GM23338 (cell line): ENCODE measurements around the gene MADCAM1. TPM values are rescaled to one million over a fixed set of nuclear protein-coding genes. Genes with fewer than 3 reads are reported as not detected.

ENCODE experiments used
- ATAC-seq: fragments of 200-7000 bp; cut with Tn5 transposase; 3 replicates; pipeline ENCODE4 v1.9.1; 2020
- DNase-seq: peaks from one replicate; pipeline ENCODE4 v3.0.0-alpha.2; 2015; ENCODE audit warnings: low spot score
- H2AFZ ChIP-seq: fragments of 200-600 bp; sonication (generic); 2 replicates; pipeline ENCODE4 v1.8.0; 2016; ENCODE audit warnings: antibody characterized with exemption, mild to moderate bottlenecking, moderate library complexity
- H3F3A ChIP-seq: fragments of 200-600 bp; sonication (generic); replicated peaks from 2 replicates; pipeline ENCODE4 v1.8.0; 2017; ENCODE audit warnings: antibody characterized with exemption, mixed run types, low read depth
- H3K27ac ChIP-seq: fragments of 200-600 bp; sonication (generic); 2 replicates; pipeline ENCODE4 v1.6.1; 2016; ENCODE audit warnings: low read depth
- H3K27me3 ChIP-seq: fragments of 200-600 bp; sonication (generic); 2 replicates; pipeline ENCODE4 v1.8.0; 2016; ENCODE audit warnings: mild to moderate bottlenecking, mixed run types, moderate library complexity; ENCODE audit not compliant: insufficient read depth
- H3K36me3 ChIP-seq: fragments of 200-600 bp; sonication (generic); 2 replicates; pipeline ENCODE4 v1.8.0; 2016; ENCODE audit warnings: mild to moderate bottlenecking; ENCODE audit not compliant: insufficient read depth
- H3K4me1 ChIP-seq: fragments of 200-600 bp; sonication (generic); 2 replicates; pipeline ENCODE4 v1.8.0; 2016; ENCODE audit warnings: mild to moderate bottlenecking, moderate library complexity; ENCODE audit not compliant: insufficient read depth
- H3K4me2 ChIP-seq: fragments of 200-600 bp; sonication (generic); 2 replicates; pipeline ENCODE4 v1.7.1; 2017; ENCODE audit warnings: mixed run types
- H3K4me3 ChIP-seq: fragments of 200-600 bp; sonication (generic); 2 replicates; pipeline ENCODE4 v1.6.1; 2016; ENCODE audit warnings: mixed run types
- H3K79me2 ChIP-seq: fragments of 200-600 bp; sonication (generic); replicated peaks from 2 replicates; pipeline ENCODE4 v1.8.0; 2017; ENCODE audit warnings: mild to moderate bottlenecking; ENCODE audit not compliant: insufficient read depth
- H3K9me2 ChIP-seq: fragments of 200-600 bp; sonication (generic); 2 replicates; pipeline ENCODE4 v1.8.0; 2017; ENCODE audit not compliant: insufficient read depth
- H4K20me1 ChIP-seq: fragments of 200-600 bp; sonication (generic); replicated peaks from 2 replicates; pipeline ENCODE4 v1.8.0; 2017; ENCODE audit warnings: mild to moderate bottlenecking; ENCODE audit not compliant: insufficient read depth
- H3K27ac Mint-ChIP-seq: 2 replicates; pipeline ENCODE4 v1.8.0; 2020; ENCODE audit warnings: inconsistent platforms, mild to moderate bottlenecking, moderate library complexity, mixed read lengths
- H3K27me3 Mint-ChIP-seq: 3 replicates; pipeline ENCODE4 v1.8.0; 2022; ENCODE audit warnings: low read depth, mild to moderate bottlenecking, moderate library complexity, mixed read lengths, inconsistent platforms; ENCODE audit not compliant: insufficient read depth, poor library complexity
- H3K36me3 Mint-ChIP-seq: 3 replicates; pipeline ENCODE4 v1.8.0; 2021; ENCODE audit warnings: low read depth, mild to moderate bottlenecking, inconsistent platforms, moderate library complexity, mixed read lengths
- H3K4me1 Mint-ChIP-seq: 3 replicates; pipeline ENCODE4 v1.8.0; 2020; ENCODE audit warnings: mild to moderate bottlenecking, inconsistent platforms, mixed read lengths
- H3K4me3 Mint-ChIP-seq: 3 replicates; pipeline ENCODE4 v1.8.0; 2021; ENCODE audit warnings: moderate library complexity, mild to moderate bottlenecking, inconsistent platforms, mixed read lengths
- H3K9me3 Mint-ChIP-seq: 3 replicates; pipeline ENCODE4 v1.8.0; 2020; ENCODE audit warnings: moderate library complexity, mild to moderate bottlenecking, inconsistent platforms, mixed read lengths
- CREB1 ChIP-seq: fragments of 250-450 bp; sonication (Bioruptor Pico); IDR thresholded peaks from 2 replicates; pipeline ENCODE4 v1.5.0; 2020; ENCODE audit warnings: low read depth, mild to moderate bottlenecking, moderate library complexity
- CTCF ChIP-seq, 2 experiments: fragments of 200-600 bp in 1 of 2; sonication (generic) in 1 of 2; conservative IDR thresholded peaks; 2 replicates each; pipeline versions ENCODE4 v1.5.1 to v1.6.1; 2016 to 2017; ENCODE audit warnings: antibody characterized with exemption in 2 of 2, low read depth in 2 of 2, mild to moderate bottlenecking in 2 of 2, moderate library complexity in 1 of 2
- ETS1 ChIP-seq: IDR thresholded peaks from 2 replicates; pipeline ENCODE4 v1.6.1; 2016; ENCODE audit warnings: antibody characterized with exemption
- EZH2phosphoT487 ChIP-seq: fragments of 200-600 bp; sonication (generic); IDR thresholded peaks from one replicate; pipeline ENCODE4 v1.8.1; 2018; ENCODE audit warnings: antibody characterized with exemption; ENCODE audit not compliant: unreplicated experiment
- ZNF331 ChIP-seq: fragments of 250-450 bp; sonication (Bioruptor Pico); IDR thresholded peaks from 2 replicates; pipeline ENCODE4 v1.5.0; 2020; ENCODE audit warnings: low read depth, mild to moderate bottlenecking, moderate library complexity
- ZNF462 ChIP-seq: fragments of 250-450 bp; sonication (Bioruptor Pico); IDR thresholded peaks from 2 replicates; pipeline ENCODE4 v1.5.0; 2020; ENCODE audit warnings: mild to moderate bottlenecking, moderate library complexity
- polyA plus RNA-seq: library from polyadenylated mRNA; unstranded; fragments of >200 nt; fragmentation: Nextera tagmentation; extraction: Ambion mirVana; gene quantifications from 2 replicates; pipeline ENCODE4 v1.2.1, GENCODE V29; 2016
- total RNA-seq: library from RNA; depleted of rRNA; stranded (reverse); fragments of >200 nt; shearing (Covaris generic); gene quantifications from 2 replicates; pipeline ENCODE4 v1.2.3, GENCODE V29; 2014

The MADCAM1 gene
- total and polyA plus RNA-seq, 2 experiments from 2014 or later = 2.1 to 2.5 TPM

- Mint-ChIP-seq H3K9me3 (peaks cover 20% of the 10 kb centered on the region), H3K36me3 (peaks cover 24% of the 10 kb centered on the region), H3K4me1 (peaks cover 5% of the 10 kb centered on the region), H3K27me3 (peaks cover 24% of the 10 kb centered on the region), H3K4me3 (no peak overlapping the region), H3K27ac (no peak overlapping the region)
- H4K20me1 ChIP-seq = no peaks in the 10 kb centered on the region
- no peak for TF ChIP-seq CREB1 (CRISPR knock-in tag)
- no peak for TF ChIP-seq ZNF331 (CRISPR knock-in tag)
- TF ChIP-seq CTCF (conservative IDR thresholded peaks at IDR 0.05; ENCODE audit: low read depth in 2 of 2) = peak in 1 of 2 experiments; percentile 54; a peak in 2 of 4 replicates
- TF ChIP-seq ETS1 = no peak
- TF ChIP-seq ZNF462 = no peak
- no peak for TF ChIP-seq EZH2phosphoT487
- peak overlapping the region; percentile 40; the same call in 1 of the 2 replicates for H3K4me3 ChIP-seq
- peak; percentile 92 for ATAC-seq
- H3K9me2 ChIP-seq = no peaks in the 10 kb centered on the region
- peaks cover 7% of the 10 kb centered on the region; the same call in 1 of the 2 replicates for H3F3A ChIP-seq
- H3K4me2 ChIP-seq = peak overlapping the region; percentile 67; the same call in 1 of the 2 replicates
- no peaks in the 10 kb centered on the region for H3K79me2 ChIP-seq
- no peaks in the 10 kb centered on the region for H3K36me3 ChIP-seq
- peaks cover 20% of the 10 kb centered on the region for H3K27me3 ChIP-seq
- no peaks in the 10 kb centered on the region for H3K4me1 ChIP-seq
- H2AFZ ChIP-seq = no peak overlapping the region
- H3K27ac ChIP-seq = no peak overlapping the region
- peak; percentile 87 for DNase-seq
Observed at GRCh38 chr19:518598-519231, 22.4 kb downstream of the MADCAM1 start.
